H1 (cell line): ENCODE data around the gene ZNF511. TPM values are rescaled to one million over a fixed set of nuclear protein-coding genes. Genes with fewer than 3 reads are reported as not detected.

ENCODE experiments used
- CTCF ChIA-PET: fragments of 300-600 bp; sonication (Branson Sonifier 250); formaldehyde crosslinking; loops from one replicate; lab custom pipeline; 2021; ENCODE audit not compliant: partially characterized antibody; lab: Charles Lee
- POLR2A ChIA-PET: fragments of 300-600 bp; sonication (Branson Sonifier 250); formaldehyde crosslinking; loops from one replicate; lab custom pipeline; 2021; ENCODE audit warnings: inconsistent platforms; ENCODE audit not compliant: partially characterized antibody; lab: Charles Lee
- DNase-seq, 2 experiments: peaks; one replicate each; pipeline versions ENCODE4 v3.0.0 to v3.0.0-alpha.2; 2010 to 2022; ENCODE audit warnings: low spot score in 2 of 2, low read depth in 1 of 2, mixed read lengths in 1 of 2
- FAIRE-seq: peaks from 2 replicates; lab custom pipeline; 2011; peaks lifted over from hg19 to GRCh38; lab: Jason Lieb, UNC
- H2AFZ ChIP-seq: 2 replicates; pipeline ENCODE4 v1.8.1; 2012; ENCODE audit warnings: low read length, inconsistent platforms
- H2AK5ac ChIP-seq: 2 replicates; pipeline ENCODE4 v1.6.1; 2013; ENCODE audit warnings: low read depth, low read length
- H2BK120ac ChIP-seq: replicated peaks from 2 replicates; pipeline ENCODE3; 2013; ENCODE audit warnings: low read depth, low read length, inconsistent platforms
- H2BK12ac ChIP-seq: 2 replicates; pipeline ENCODE4 v1.6.1; 2013; ENCODE audit warnings: low read depth, low read length
- H2BK15ac ChIP-seq: 2 replicates; pipeline ENCODE4 v1.6.1; 2013; ENCODE audit warnings: low read length
- H2BK20ac ChIP-seq: 2 replicates; pipeline ENCODE4 v1.6.1; 2013; ENCODE audit warnings: low read length
- H2BK5ac ChIP-seq: 2 replicates; pipeline ENCODE4 v1.6.1; 2013; ENCODE audit warnings: low read depth, low read length
- H3K14ac ChIP-seq: 2 replicates; pipeline ENCODE4 v1.6.1; 2013; ENCODE audit warnings: inconsistent platforms; ENCODE audit not compliant: insufficient read length
- H3K18ac ChIP-seq: 2 replicates; pipeline ENCODE4 v1.6.1; 2013; ENCODE audit warnings: low read length; ENCODE audit errors: extremely low read depth
- H3K23ac ChIP-seq: 2 replicates; pipeline ENCODE4 v1.6.1; 2013; ENCODE audit warnings: inconsistent platforms; ENCODE audit not compliant: insufficient read length
- H3K23me2 ChIP-seq: 2 replicates; pipeline ENCODE4 v1.6.1; 2013; ENCODE audit warnings: low read depth, low read length
- H3K27ac ChIP-seq: 2 replicates; pipeline ENCODE4 v1.6.1; 2011; ENCODE audit warnings: low read depth, low read length, inconsistent platforms
- H3K27me3 ChIP-seq, 4 experiments: replicated peaks in 1 of 4; 1 replicate in 1 of 4; 2 replicates in 3 of 4; pipeline versions ENCODE4 v1.6.1 to v1.8.1; 2011 to 2013; ENCODE audit warnings: low read length in 3 of 4, mild to moderate bottlenecking in 3 of 4, inconsistent platforms in 2 of 4, mixed read lengths in 2 of 4, moderate library complexity in 1 of 4; ENCODE audit not compliant: control insufficient read depth in 3 of 4, insufficient read depth in 3 of 4; ENCODE audit errors: extremely low read depth in 1 of 4
- H3K36me3 ChIP-seq, 4 experiments: 2 replicates each; pipeline versions ENCODE4 v1.6.1 to v1.8.1; 2011 to 2013; ENCODE audit warnings: mild to moderate bottlenecking in 4 of 4, low read length in 3 of 4, moderate library complexity in 2 of 4, control low read depth in 1 of 4, inconsistent platforms in 1 of 4; ENCODE audit not compliant: insufficient read depth in 4 of 4, control insufficient read depth in 2 of 4
- H3K4ac ChIP-seq: replicated peaks from 2 replicates; pipeline ENCODE3; 2013; ENCODE audit warnings: low read length, low read depth, mixed read lengths, inconsistent platforms; ENCODE audit not compliant: insufficient read length
- H3K4me1 ChIP-seq, 4 experiments: replicated peaks in 1 of 4; 1 replicate in 1 of 4; 2 replicates in 3 of 4; pipeline versions ENCODE4 v1.6.1 to v1.8.1; 2011 to 2013; ENCODE audit warnings: low read length in 3 of 4, inconsistent platforms in 2 of 4, mixed read lengths in 1 of 4; ENCODE audit not compliant: insufficient read depth in 4 of 4, control insufficient read depth in 3 of 4
- H3K4me2 ChIP-seq, 2 experiments: 2 replicates each; pipeline versions ENCODE4 v1.6.1 to v1.8.1; 2011 to 2013; ENCODE audit warnings: low read depth in 2 of 2, low read length in 2 of 2, control low read depth in 1 of 2, inconsistent platforms in 1 of 2, mild to moderate bottlenecking in 1 of 2; ENCODE audit not compliant: insufficient read depth in 1 of 2
- H3K4me3 ChIP-seq, 4 experiments: fragments of 200-600, 300-600 bp in 1 of 4; sonication (generic), shearing (Covaris generic), sonication (Bioruptor Twin) in 1 of 4; 2 replicates each; pipeline versions ENCODE4 v1.5.1 to v1.8.1; 2011 to 2016; ENCODE audit warnings: low read length in 4 of 4, low read depth in 3 of 4, control low read depth in 2 of 4, inconsistent platforms in 2 of 4, mild to moderate bottlenecking in 2 of 4, mixed read lengths in 1 of 4, moderate library complexity in 1 of 4; ENCODE audit not compliant: insufficient read depth in 2 of 4; ENCODE audit errors: extremely low read depth in 1 of 4
- H3K56ac ChIP-seq: replicated peaks from 2 replicates; pipeline ENCODE3; 2013; ENCODE audit warnings: low read depth, mild to moderate bottlenecking, mixed read lengths, low read length, inconsistent platforms; ENCODE audit not compliant: insufficient read length
- H3K79me1 ChIP-seq: 2 replicates; pipeline ENCODE4 v1.6.1; 2013; ENCODE audit warnings: low read depth, low read length, control low read depth
- H3K79me2 ChIP-seq, 2 experiments: 2 replicates each; pipeline versions ENCODE4 v1.6.1 to v1.8.1; 2012 to 2013; ENCODE audit warnings: low read length in 2 of 2, mild to moderate bottlenecking in 2 of 2, inconsistent platforms in 1 of 2; ENCODE audit not compliant: insufficient read depth in 2 of 2, control insufficient read depth in 1 of 2
- H3K9ac ChIP-seq, 4 experiments: replicated peaks in 1 of 4; 1 replicate in 1 of 4; 2 replicates in 3 of 4; pipeline versions ENCODE4 v1.6.1 to v1.8.1; 2011 to 2013; ENCODE audit warnings: low read depth in 3 of 4, low read length in 3 of 4, control low read depth in 2 of 4, mild to moderate bottlenecking in 2 of 4, moderate library complexity in 2 of 4, inconsistent platforms in 1 of 4; ENCODE audit errors: extremely low read depth in 1 of 4
- H3K9me3 ChIP-seq, 2 experiments: 2 replicates each; pipeline versions ENCODE4 v1.6.1 to v1.8.1; 2012 to 2013; ENCODE audit warnings: mild to moderate bottlenecking in 2 of 2, moderate library complexity in 2 of 2, control low read depth in 1 of 2, inconsistent platforms in 1 of 2, low read depth in 1 of 2, low read length in 1 of 2, mixed read lengths in 1 of 2; ENCODE audit not compliant: insufficient read depth in 2 of 2
- H4K20me1 ChIP-seq, 2 experiments: replicated peaks in 1 of 2; 2 replicates each; pipeline versions ENCODE3 to v1.8.1; 2011 to 2013; ENCODE audit warnings: inconsistent platforms in 2 of 2, low read length in 2 of 2, mild to moderate bottlenecking in 1 of 2; ENCODE audit not compliant: insufficient read depth in 2 of 2, control insufficient read depth in 1 of 2
- H4K5ac ChIP-seq: 2 replicates; pipeline ENCODE4 v1.6.1; 2013; ENCODE audit warnings: low read length, low read depth, mixed read lengths, inconsistent platforms; ENCODE audit not compliant: insufficient read length
- H4K8ac ChIP-seq: 2 replicates; pipeline ENCODE4 v1.8.0; 2013; ENCODE audit warnings: mild to moderate bottlenecking, moderate library complexity, low read length, inconsistent platforms; ENCODE audit not compliant: insufficient read depth; ENCODE audit errors: extremely low read depth
- H4K91ac ChIP-seq: replicated peaks from 2 replicates; pipeline ENCODE3; 2013; ENCODE audit warnings: low read length, mixed read lengths, inconsistent platforms; ENCODE audit not compliant: insufficient read length
- CHD1 ChIP-seq: IDR thresholded peaks from 2 replicates; pipeline ENCODE4 v1.6.1; 2012; ENCODE audit warnings: low read depth, low read length, improper control_type of control experiment
- CHD2 ChIP-seq: IDR thresholded peaks from 2 replicates; pipeline ENCODE4 v1.6.1; 2012; ENCODE audit warnings: low read length, improper control_type of control experiment
- EP300 ChIP-seq, 2 experiments: IDR thresholded peaks; 1 replicate in 1 of 2; 2 replicates in 1 of 2; pipeline ENCODE4 v1.6.1; 2011 to 2012; ENCODE audit warnings: low read depth in 2 of 2, low read length in 2 of 2, mild to moderate bottlenecking in 2 of 2, borderline replicate concordance in 1 of 2, inconsistent platforms in 1 of 2, moderate library complexity in 1 of 2
- EZH2 ChIP-seq: fragments of 200-600 bp; sonication (generic); IDR thresholded peaks from 2 replicates; pipeline ENCODE4 v1.7.1; 2012; ENCODE audit warnings: low read depth, mild to moderate bottlenecking, moderate library complexity, low read length, inconsistent platforms; ENCODE audit not compliant: severe bottlenecking
- KDM5A ChIP-seq: fragments of 200-600 bp; IDR thresholded peaks from 2 replicates; pipeline ENCODE4 v1.7.1; 2012; ENCODE audit warnings: mild to moderate bottlenecking, low read length, inconsistent platforms, mixed read lengths
- MAX ChIP-seq: IDR thresholded peaks from 2 replicates; pipeline ENCODE4 v1.6.1; 2012; ENCODE audit warnings: inconsistent platforms
- NANOG ChIP-seq: IDR thresholded peaks from 2 replicates; pipeline ENCODE4 v1.6.1; 2011; ENCODE audit warnings: low read length, low read depth, mild to moderate bottlenecking, inconsistent platforms; ENCODE audit not compliant: insufficient read depth, poor library complexity, severe bottlenecking
- NRF1 ChIP-seq: IDR thresholded peaks from 2 replicates; pipeline ENCODE4 v1.6.1; 2011; ENCODE audit warnings: mild to moderate bottlenecking, low read depth, low read length, improper control_type of control experiment
- RFX5 ChIP-seq: IDR thresholded peaks from 2 replicates; pipeline ENCODE4 v1.6.1; 2011; ENCODE audit warnings: low read depth, low read length, improper control_type of control experiment, borderline replicate concordance
- SIRT6 ChIP-seq: IDR thresholded peaks from one replicate; pipeline ENCODE4 v1.7.1; 2012; ENCODE audit warnings: low read length, inconsistent platforms
- SP2 ChIP-seq: IDR thresholded peaks from 2 replicates; pipeline ENCODE4 v1.6.1; 2012; ENCODE audit warnings: mild to moderate bottlenecking, low read length, inconsistent platforms
- TEAD4 ChIP-seq: IDR thresholded peaks from 2 replicates; pipeline ENCODE4 v1.6.1; 2012; ENCODE audit warnings: low read depth, low read length, inconsistent platforms, mixed read lengths
- YY1 ChIP-seq: IDR thresholded peaks from 2 replicates; pipeline ENCODE4 v1.6.1; 2011; ENCODE audit warnings: low read depth, mild to moderate bottlenecking, low read length
- ZNF274 ChIP-seq: IDR thresholded peaks from 2 replicates; pipeline ENCODE4 v1.7.0; 2012; ENCODE audit warnings: low read length, borderline replicate concordance; ENCODE audit errors: extremely low read depth
- WGBS, 2 experiments: shearing (Covaris generic) in 1 of 2; methylation state at CpG; one replicate each; pipeline versions ENCODE4 v1.1.6 to v1.1.7; 2013 to 2015; ENCODE audit warnings: low lambda C conversion rate in 2 of 2, mixed read lengths in 2 of 2, inconsistent platforms in 1 of 2, low coverage in 1 of 2, missing lambda C conversion rate in 1 of 2; ENCODE audit not compliant: insufficient replicate concordance in 2 of 2, insufficient coverage in 1 of 2, insufficient read length in 1 of 2; ENCODE audit errors: extremely low coverage in 1 of 2, missing lambda C conversion rate in 1 of 2; 5-methylcytosine and 5-hydroxymethylcytosine counted together
- polyA plus RNA-seq, 7 experiments: library from polyadenylated mRNA; depleted of rRNA in 3 of 7; stranded (reverse) in 5 of 7; unstranded in 2 of 7; fragments of >200 nt in 5 of 7; fragments of 200-250 nt in 2 of 7; gene quantifications; 1 replicate in 5 of 7; 2 replicates in 1 of 7; 4 replicates in 1 of 7; pipeline versions ENCODE4 v1.2.1 to v1.2.3, GENCODE V29; 2011 to 2013; ENCODE audit warnings: missing spikeins in 2 of 7, mixed read lengths in 2 of 7
- total RNA-seq: library from RNA; stranded (reverse); fragmentation: NEBNext Ultra II Directional; extraction: Animal tissue kit (Norgen Biotek cat#: 25700); gene quantifications from 2 replicates; pipeline ENCODE4 v1.2.1, GENCODE V29; 2021

ZNF511 gene
- total and polyA plus RNA-seq, 2 of the 8 experiments (the other 6 are each of a cell fraction or from before 2014, with no cell fraction given): 55.4 to 71.7 TPM

- no peak overlapping the region for H3K23ac ChIP-seq
- H2AFZ ChIP-seq: no peak overlapping the region
- peaks cover 0 to 19% (median 7%) of the 10 kb centered on the region in 4 experiments; a peak in 5 of 7 replicates for H3K27me3 ChIP-seq
- H3K4ac ChIP-seq: no peak overlapping the region
- H3K23me2 ChIP-seq: peaks cover 6% of the 10 kb centered on the region; the same call in 1 of the 2 replicates
- no peak overlapping the region for H3K27ac ChIP-seq
- no peak for DNase-seq
- no peak overlapping the region for H3K56ac ChIP-seq
- no peak overlapping the region for H2BK120ac ChIP-seq
- H4K8ac ChIP-seq: no peak overlapping the region
- no peak overlapping the region for H3K4me3 ChIP-seq
- WGBS, 2 experiments: 86% methylated on average over 11 of the region's 11 CpGs; no CpG with 5 or more reads in 1 of the 2 experiments
- no peak overlapping the region for H2BK15ac ChIP-seq
- CTCF ChIA-PET: interaction anchor here (0.7 to 2.1 kb wide), 4 partner anchors 10 to 52 kb away, joined by 3 to 9 read pairs (median 6); no protein-coding TSS in a partner anchor
- no peak overlapping the region for H2AK5ac ChIP-seq
- H3K9ac ChIP-seq: no peak overlapping the region
- H3K9me3 ChIP-seq: no peaks in the 10 kb centered on the region
- H3K4me1 ChIP-seq: peaks cover 0 to 6% (median 3%) of the 10 kb centered on the region in 4 experiments; a peak in 3 of 7 replicates
- POLR2A ChIA-PET: interaction anchor here (1.7 to 5.0 kb wide), 6 partner anchors 9 to 35 kb away, joined by 5 to 38 read pairs (median 6); partner anchors contain the start of gene PRAP1
- H3K79me2 ChIP-seq: no peaks in the 10 kb centered on the region
- H4K5ac ChIP-seq: no peak overlapping the region
- no peak overlapping the region for H4K91ac ChIP-seq
- H2BK12ac ChIP-seq: no peak overlapping the region
- H3K79me1 ChIP-seq: no peaks in the 10 kb centered on the region; the same call in 1 of the 2 replicates
- peaks cover 4 to 13% (median 10%) of the 10 kb centered on the region in 4 experiments; a peak in 7 of 8 replicates for H3K36me3 ChIP-seq
- no peak overlapping the region for H3K4me2 ChIP-seq
- H4K20me1 ChIP-seq: peaks cover 7 to 16% of the 10 kb centered on the region in 2 experiments
- FAIRE-seq: no peak
- no peak overlapping the region for H3K18ac ChIP-seq
- H2BK20ac ChIP-seq: no peak overlapping the region
- H3K14ac ChIP-seq: no peak overlapping the region
- no peak overlapping the region for H2BK5ac ChIP-seq
- TF ChIP-seq NANOG (no peak), ZNF274 (no peak), EZH2 (no peak), EP300 (IDR thresholded peaks at IDR 0.05; ENCODE audit: borderline replicate concordance in 1 of 2, low read depth in 2 of 2, low read length in 2 of 2) (no peak), CHD2 (no peak), TEAD4 (no peak), SP2 (no peak), YY1 (no peak), KDM5A (no peak), SIRT6 (no peak), CHD1 (no peak), NRF1 (no peak), MAX (no peak), RFX5 (no peak)
These were observed 50.2 kb downstream of the ZNF511 start for GRCh38 chr10:133358925-133359310.
